Measurements from ENCODE around the gene HEATR5A.

DNA sequence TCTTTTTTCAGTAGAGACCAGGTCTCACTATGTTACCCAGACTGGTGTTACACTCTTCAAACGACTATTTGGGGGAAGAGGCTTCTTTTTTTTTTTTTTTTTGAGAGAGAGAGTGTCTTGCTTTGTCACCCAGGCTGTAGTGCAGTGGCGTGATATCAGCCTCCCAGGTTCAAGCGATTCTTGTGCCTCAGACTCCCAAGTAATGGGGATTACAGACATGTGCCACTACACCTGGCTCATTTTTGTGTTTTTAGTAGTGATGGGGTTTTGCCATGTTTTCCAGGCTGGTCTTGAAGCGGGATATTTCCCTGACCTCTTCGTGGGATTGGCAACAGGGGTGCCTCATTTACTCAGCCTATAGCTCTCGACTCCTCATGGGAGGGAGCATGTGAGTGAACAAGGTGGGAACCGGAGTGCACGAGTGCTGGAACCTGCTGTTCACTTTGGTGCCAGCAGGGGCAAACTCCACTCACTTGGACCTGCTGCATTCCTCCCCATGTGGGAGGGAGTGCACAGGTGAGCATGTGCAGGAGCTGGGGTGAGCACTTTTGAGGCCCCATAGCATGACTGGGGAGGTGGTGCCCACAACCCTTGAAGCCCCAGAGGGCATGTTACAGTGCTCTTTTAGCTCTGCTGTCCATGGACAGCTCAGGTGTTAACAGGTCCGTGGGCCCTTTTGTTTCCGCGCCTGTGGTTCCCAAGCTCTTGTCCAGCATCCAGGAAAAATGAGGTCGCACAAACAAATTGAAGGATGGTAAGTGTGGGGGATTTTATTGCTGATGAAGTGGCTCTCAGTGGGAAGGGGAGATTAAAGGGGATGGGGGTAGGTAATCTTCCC is 133.7 kb downstream of the HEATR5A start:
- TF ChIP-seq, protein P1, sequence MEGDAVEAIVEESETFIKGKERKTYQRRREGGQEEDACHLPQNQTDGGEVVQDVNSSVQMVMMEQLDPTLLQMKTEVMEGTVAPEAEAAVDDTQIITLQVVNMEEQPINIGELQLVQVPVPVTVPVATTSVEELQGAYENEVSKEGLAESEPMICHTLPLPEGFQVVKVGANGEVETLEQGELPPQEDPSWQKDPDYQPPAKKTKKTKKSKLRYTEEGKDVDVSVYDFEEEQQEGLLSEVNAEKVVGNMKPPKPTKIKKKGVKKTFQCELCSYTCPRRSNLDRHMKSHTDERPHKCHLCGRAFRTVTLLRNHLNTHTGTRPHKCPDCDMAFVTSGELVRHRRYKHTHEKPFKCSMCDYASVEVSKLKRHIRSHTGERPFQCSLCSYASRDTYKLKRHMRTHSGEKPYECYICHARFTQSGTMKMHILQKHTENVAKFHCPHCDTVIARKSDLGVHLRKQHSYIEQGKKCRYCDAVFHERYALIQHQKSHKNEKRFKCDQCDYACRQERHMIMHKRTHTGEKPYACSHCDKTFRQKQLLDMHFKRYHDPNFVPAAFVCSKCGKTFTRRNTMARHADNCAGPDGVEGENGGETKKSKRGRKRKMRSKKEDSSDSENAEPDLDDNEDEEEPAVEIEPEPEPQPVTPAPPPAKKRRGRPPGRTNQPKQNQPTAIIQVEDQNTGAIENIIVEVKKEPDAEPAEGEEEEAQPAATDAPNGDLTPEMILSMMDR (IDR thresholded peaks at IDR 0.05): no peak
- TF ChIP-seq POLR2AphosphoS5 (IDR thresholded peaks at IDR 0.05): no peak
- TF ChIP-seq POLR2A (IDR thresholded peaks at IDR 0.05): no peak

Measured in prostate gland (tissue), 2 donors.